ENCODE results near the gene B4GALNT1. TPM values are rescaled to one million over a fixed set of nuclear protein-coding genes. Genes with fewer than 3 reads are reported as not detected.
A peak's percentile ranks its signal among the peaks of the same experiment; 100 is the strongest.
"Not testable (repeated sequence)": the region's sequence is repeated elsewhere in the genome, so short reads cannot be mapped to it uniquely, and the experiment has no call there.

B4GALNT1 gene
- total and polyA plus RNA-seq, 2 experiments from 2014 or later = 0.97 to 1.2 TPM

DNA sequence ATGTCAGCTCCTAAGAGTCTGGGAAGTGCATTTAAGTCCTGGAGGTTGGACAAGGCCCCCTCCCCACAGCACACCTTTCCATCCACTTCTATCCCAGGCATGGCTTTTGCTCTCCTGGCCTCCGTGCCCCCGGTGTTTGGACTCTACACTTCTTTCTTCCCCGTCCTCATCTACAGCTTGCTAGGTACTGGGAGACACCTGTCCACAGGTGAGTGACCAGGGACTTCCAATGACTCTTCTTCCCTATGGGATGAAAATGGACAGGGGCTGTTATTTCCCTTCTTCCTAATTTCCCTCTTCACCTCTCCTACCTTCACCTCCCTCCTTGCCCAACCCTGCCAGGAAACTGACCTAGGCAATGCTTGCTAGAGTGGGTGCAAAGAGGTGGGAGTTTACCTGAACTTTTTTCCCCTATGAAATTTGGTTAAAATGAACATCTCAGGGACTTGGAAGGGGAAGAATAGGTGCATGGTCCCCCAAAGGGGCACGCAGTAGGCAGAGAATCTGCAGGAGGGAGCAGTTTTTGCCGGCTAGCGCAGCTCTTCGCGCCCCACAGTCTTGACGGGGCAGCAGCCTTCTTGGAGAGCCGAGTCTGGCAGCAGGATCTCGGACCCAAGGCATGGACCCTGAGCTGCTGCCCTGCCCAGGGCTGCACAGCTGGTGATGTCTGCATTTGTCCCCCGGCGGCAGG lies 12.6 kb downstream of the B4GALNT1 start:
- TF ChIP-seq, protein P1, sequence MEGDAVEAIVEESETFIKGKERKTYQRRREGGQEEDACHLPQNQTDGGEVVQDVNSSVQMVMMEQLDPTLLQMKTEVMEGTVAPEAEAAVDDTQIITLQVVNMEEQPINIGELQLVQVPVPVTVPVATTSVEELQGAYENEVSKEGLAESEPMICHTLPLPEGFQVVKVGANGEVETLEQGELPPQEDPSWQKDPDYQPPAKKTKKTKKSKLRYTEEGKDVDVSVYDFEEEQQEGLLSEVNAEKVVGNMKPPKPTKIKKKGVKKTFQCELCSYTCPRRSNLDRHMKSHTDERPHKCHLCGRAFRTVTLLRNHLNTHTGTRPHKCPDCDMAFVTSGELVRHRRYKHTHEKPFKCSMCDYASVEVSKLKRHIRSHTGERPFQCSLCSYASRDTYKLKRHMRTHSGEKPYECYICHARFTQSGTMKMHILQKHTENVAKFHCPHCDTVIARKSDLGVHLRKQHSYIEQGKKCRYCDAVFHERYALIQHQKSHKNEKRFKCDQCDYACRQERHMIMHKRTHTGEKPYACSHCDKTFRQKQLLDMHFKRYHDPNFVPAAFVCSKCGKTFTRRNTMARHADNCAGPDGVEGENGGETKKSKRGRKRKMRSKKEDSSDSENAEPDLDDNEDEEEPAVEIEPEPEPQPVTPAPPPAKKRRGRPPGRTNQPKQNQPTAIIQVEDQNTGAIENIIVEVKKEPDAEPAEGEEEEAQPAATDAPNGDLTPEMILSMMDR (IDR thresholded peaks at IDR 0.05; ENCODE audit: poor library complexity) = no peak
- TF ChIP-seq EZH2 (IDR thresholded peaks at IDR 0.05; ENCODE audit: borderline replicate concordance) = peak; percentile 91
- 27% methylated on average over 13 of the region's 13 CpGs for WGBS (ENCODE audit: low lambda C conversion rate, missing lambda C conversion rate)
- no peaks in the 10 kb centered on the region for H3K9me3 ChIP-seq (ENCODE audit: low read depth)
- no peaks in the 10 kb centered on the region for H4K20me1 ChIP-seq (ENCODE audit: insufficient read depth, poor library complexity, severe bottlenecking)
- no peak overlapping the region for H3K4me3 ChIP-seq
- DNase-seq (ENCODE audit: low spot score) = no peak
- peaks cover 96% of the 10 kb centered on the region for H3K27me3 ChIP-seq
- H3K4me2 ChIP-seq = peak overlapping the region; percentile 100
- H2AFZ ChIP-seq = no peak overlapping the region
- H3K36me3 ChIP-seq (replicated peaks; ENCODE audit: insufficient read depth, low read depth) = no peaks in the 10 kb centered on the region
- no peaks in the 10 kb centered on the region for H3K9me2 ChIP-seq (replicated peaks; ENCODE audit: insufficient read depth)
- H3K79me2 ChIP-seq = no peaks in the 10 kb centered on the region
- H3K27ac ChIP-seq = no peak overlapping the region
- H3K4me1 ChIP-seq (ENCODE audit: insufficient read depth) = peaks cover 13% of the 10 kb centered on the region

GRCh38 chr12:57619434-57620244 lies 13.4 kb downstream of the B4GALNT1 start:
- 22% methylated on average over 46 of the region's 46 CpGs for WGBS (ENCODE audit: low lambda C conversion rate, missing lambda C conversion rate)
- DNase-seq (ENCODE audit: low spot score) = peak; percentile 60

DNA sequence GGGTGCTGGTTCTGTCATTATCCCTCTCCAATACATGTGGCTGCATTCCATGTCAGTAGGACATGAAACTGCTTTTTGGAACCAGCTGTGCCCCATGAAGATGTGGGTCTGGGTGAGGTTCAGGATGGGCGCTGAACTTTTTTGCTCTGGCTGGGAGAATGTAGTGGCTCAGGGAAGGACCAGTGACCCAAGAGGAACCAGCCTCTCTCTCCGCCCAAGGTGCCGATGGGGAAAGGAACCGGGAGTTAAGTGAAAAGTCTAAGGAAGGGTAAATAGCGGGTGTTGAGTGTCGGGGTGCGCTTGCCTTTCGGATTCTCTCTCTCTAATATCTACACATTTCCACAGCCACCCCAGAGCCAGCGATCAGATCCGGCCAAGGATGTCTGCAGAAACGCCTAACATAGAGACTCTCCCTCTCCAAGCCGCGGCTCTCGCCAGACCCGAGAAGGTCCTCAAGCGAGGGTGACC lies 14.0 kb downstream of the B4GALNT1 start:
- Histone ChIP-seq H3K9me2 (replicated peaks; ENCODE audit: insufficient read depth) (no peaks in the 10 kb centered on the region), H3K9me3 (ENCODE audit: low read depth) (no peaks in the 10 kb centered on the region), H3K79me2 (no peaks in the 10 kb centered on the region), H3K27ac (no peak overlapping the region), H3K36me3 (replicated peaks; ENCODE audit: insufficient read depth, low read depth) (no peaks in the 10 kb centered on the region), H3K27me3 (peaks cover 92% of the 10 kb centered on the region), H3K4me3 (no peak overlapping the region), H4K20me1 (ENCODE audit: insufficient read depth, poor library complexity, severe bottlenecking) (no peaks in the 10 kb centered on the region), H2AFZ (no peak overlapping the region), H3K4me1 (ENCODE audit: insufficient read depth) (peaks cover 13% of the 10 kb centered on the region), H3K4me2 (peak overlapping the region; percentile 63)
- whole genome bisulfite sequencing (ENCODE audit: low lambda C conversion rate, missing lambda C conversion rate) = 44% methylated on average over 16 of the region's 16 CpGs
- no peak for DNase-seq (ENCODE audit: low spot score)
- TF ChIP-seq EZH2 (IDR thresholded peaks at IDR 0.05; ENCODE audit: borderline replicate concordance) (no peak), EZH2phosphoT487 (IDR thresholded peaks at IDR 0.05; ENCODE audit: low read depth, severe bottlenecking, unreplicated experiment) (no peak)
- TF ChIP-seq, protein P1 (IDR thresholded peaks at IDR 0.05; ENCODE audit: poor library complexity) = no peak

More at GRCh38 chr12:57619434-57620244, 13.4 kb downstream of the B4GALNT1 start:
- Histone ChIP-seq H3K9me2 (replicated peaks; ENCODE audit: insufficient read depth) (no peaks in the 10 kb centered on the region), H3K79me2 (no peaks in the 10 kb centered on the region), H3K4me1 (ENCODE audit: insufficient read depth) (peaks cover 13% of the 10 kb centered on the region), H3K4me3 (no peak overlapping the region), H3K4me2 (peak overlapping the region; percentile 63), H3K9me3 (ENCODE audit: low read depth) (no peaks in the 10 kb centered on the region), H3K36me3 (replicated peaks; ENCODE audit: insufficient read depth, low read depth) (no peaks in the 10 kb centered on the region), H4K20me1 (ENCODE audit: insufficient read depth, poor library complexity, severe bottlenecking) (no peaks in the 10 kb centered on the region), H3K27ac (no peak overlapping the region), H2AFZ (no peak overlapping the region), H3K27me3 (peaks cover 94% of the 10 kb centered on the region)
- TF ChIP-seq, protein P1 (IDR thresholded peaks at IDR 0.05; ENCODE audit: poor library complexity) = no peak
- TF ChIP-seq EZH2 (IDR thresholded peaks at IDR 0.05; ENCODE audit: borderline replicate concordance) = no peak
- no peak for TF ChIP-seq EZH2phosphoT487 (IDR thresholded peaks at IDR 0.05; ENCODE audit: low read depth, severe bottlenecking, unreplicated experiment)

DNA sequence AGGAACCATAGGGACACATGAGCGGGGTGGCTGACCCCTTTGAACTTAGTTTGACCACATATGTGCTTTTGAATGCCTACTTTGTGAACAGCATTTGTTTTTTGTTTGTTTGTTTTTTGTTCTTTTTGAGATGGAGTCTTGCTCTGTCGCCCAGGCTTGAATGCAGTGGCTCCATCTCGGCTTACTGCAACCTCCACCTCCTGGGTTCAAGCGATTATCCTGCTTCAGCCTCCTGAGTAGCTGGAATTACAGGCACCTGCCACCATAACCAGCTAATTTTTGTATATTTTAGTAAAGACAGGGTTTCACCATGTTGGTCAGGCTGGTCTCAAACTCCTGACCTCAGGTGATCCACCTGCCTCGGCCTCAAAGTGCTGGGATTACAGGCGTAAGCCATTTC lies 14.6 kb downstream of the B4GALNT1 start:
- H3K79me2 ChIP-seq; H3K36me3 ChIP-seq (replicated peaks; ENCODE audit: insufficient read depth, low read depth); H3K27ac ChIP-seq; DNase-seq (ENCODE audit: low spot score); H3K4me2 ChIP-seq; H4K20me1 ChIP-seq (ENCODE audit: insufficient read depth, poor library complexity, severe bottlenecking); H3K4me3 ChIP-seq; H3K9me3 ChIP-seq (ENCODE audit: low read depth); H2AFZ ChIP-seq; H3K9me2 ChIP-seq (replicated peaks; ENCODE audit: insufficient read depth): not testable (repeated sequence)
- WGBS (ENCODE audit: low lambda C conversion rate, missing lambda C conversion rate) = 95% methylated on average over 6 of the region's 6 CpGs
- H3K27me3 ChIP-seq = peaks cover 92% of the 10 kb centered on the region
- peaks cover 13% of the 10 kb centered on the region for H3K4me1 ChIP-seq (ENCODE audit: insufficient read depth)

All from hepatocyte (in vitro differentiated cells).